Measurements from ENCODE around the gene ALDH4A1. TPM values are rescaled to one million over a fixed set of nuclear protein-coding genes. Genes with fewer than 3 reads are reported as not detected.

The ALDH4A1 gene
- total and polyA plus RNA-seq, 4 donors: 162 to 424 (median 244) TPM

- no peak for DNase-seq (ENCODE audit: low spot score)
- no peak overlapping the region for H3K27ac ChIP-seq (ENCODE audit: low read depth in 1 of 2, low read length in 2 of 2)
- no peaks in the 10 kb centered on the region for H3K27me3 ChIP-seq (ENCODE audit: control insufficient read depth in 4 of 4, insufficient read depth in 4 of 4, low read length in 3 of 4)
- H3K9ac ChIP-seq (ENCODE audit: low read depth in 1 of 2, low read length in 2 of 2): no peak overlapping the region
- H3K9me3 ChIP-seq (ENCODE audit: control insufficient read depth in 4 of 4, low read length in 3 of 4): no peaks in the 10 kb centered on the region
- H3K4me3 ChIP-seq (ENCODE audit: low read depth in 1 of 3, low read length in 3 of 3): no peak overlapping the region
- TF ChIP-seq HNF4G (IDR thresholded peaks at IDR 0.05) (no peak), JUND (IDR thresholded peaks at IDR 0.05) (no peak), RAD21 (IDR thresholded peaks at IDR 0.05) (no peak), REST (IDR thresholded peaks at IDR 0.05) (no peak), MAX (IDR thresholded peaks at IDR 0.05) (no peak), ZBTB33 (IDR thresholded peaks at IDR 0.05) (no peak), FOXA2 (IDR thresholded peaks at IDR 0.05) (no peak), NR2F2 (IDR thresholded peaks at IDR 0.05) (no peak), SP1 (IDR thresholded peaks at IDR 0.05) (no peak), EGR1 (IDR thresholded peaks at IDR 0.05; ENCODE audit: low read depth in 2 of 2) (no peak), RXRA (IDR thresholded peaks at IDR 0.05) (no peak), CTCF (IDR thresholded peaks at IDR 0.05; ENCODE audit: low read depth, low read length, missing input control) (no peak), FOXA1 (IDR thresholded peaks at IDR 0.05) (no peak), YY1 (IDR thresholded peaks at IDR 0.05) (no peak), TAF1 (conservative IDR thresholded peaks at IDR 0.05) (no peak), HNF4A (conservative IDR thresholded peaks at IDR 0.05) (no peak), GABPA (IDR thresholded peaks at IDR 0.05 in 1 of 2, conservative IDR thresholded peaks at IDR 0.05 in 1 of 2) (no peak)
- H3K4me1 ChIP-seq (ENCODE audit: control insufficient read depth in 4 of 4, insufficient read depth in 4 of 4, low read length in 3 of 4): no peaks in the 10 kb centered on the region
- 97% methylated on average over 2 of the region's 2 CpGs for WGBS
- H3K36me3 ChIP-seq (ENCODE audit: control insufficient read depth in 4 of 4, insufficient read depth in 3 of 4, low read depth in 1 of 4, low read length in 3 of 4): peaks cover 25 to 81% (median 40%) of the 10 kb centered on the region in 4 donors
These were observed 21.2 kb downstream of the ALDH4A1 start for GRCh38 chr1:18881164-18881563.

GRCh38 chr1:18880585-18880984, 21.8 kb downstream of the ALDH4A1 start:
- Histone ChIP-seq H3K36me3 (ENCODE audit: control insufficient read depth in 4 of 4, insufficient read depth in 3 of 4, low read depth in 1 of 4, low read length in 3 of 4) (peaks cover 25 to 81% (median 41%) of the 10 kb centered on the region in 4 donors), H3K4me1 (ENCODE audit: control insufficient read depth in 4 of 4, insufficient read depth in 4 of 4, low read length in 3 of 4) (no peaks in the 10 kb centered on the region), H3K9ac (ENCODE audit: low read depth in 1 of 2, low read length in 2 of 2) (no peak overlapping the region), H3K27me3 (ENCODE audit: control insufficient read depth in 4 of 4, insufficient read depth in 4 of 4, low read length in 3 of 4) (no peaks in the 10 kb centered on the region), H3K4me3 (ENCODE audit: low read depth in 1 of 3, low read length in 3 of 3) (no peak overlapping the region), H3K9me3 (ENCODE audit: control insufficient read depth in 4 of 4, low read length in 3 of 4) (no peaks in the 10 kb centered on the region), H3K27ac (ENCODE audit: low read depth in 1 of 2, low read length in 2 of 2) (no peak overlapping the region)
- no peak for DNase-seq (ENCODE audit: low spot score)
- WGBS: 90% methylated on average over 1 of the region's 1 CpG
- TF ChIP-seq HNF4A (conservative IDR thresholded peaks at IDR 0.05) (no peak), RXRA (IDR thresholded peaks at IDR 0.05) (no peak), FOXA2 (IDR thresholded peaks at IDR 0.05) (no peak), SP1 (IDR thresholded peaks at IDR 0.05) (no peak), REST (IDR thresholded peaks at IDR 0.05) (no peak), HNF4G (IDR thresholded peaks at IDR 0.05) (no peak), ZBTB33 (IDR thresholded peaks at IDR 0.05) (no peak), EGR1 (IDR thresholded peaks at IDR 0.05; ENCODE audit: low read depth in 2 of 2) (no peak), MAX (IDR thresholded peaks at IDR 0.05) (no peak), ATF3 (IDR thresholded peaks at IDR 0.05) (no peak), FOXA1 (IDR thresholded peaks at IDR 0.05) (no peak)

All from liver (tissue), 9 donors.